Upper lobe of left lung (tissue), 6 donors: ENCODE data around the gene PCGF1. TPM values are rescaled to one million over a fixed set of nuclear protein-coding genes. Genes with fewer than 3 reads are reported as not detected.

Source experiments
- ATAC-seq, 2 donors: fragments of 200-7000 bp; cut with Tn5 transposase; one replicate each; pipeline ENCODE4 v1.9.1; 2022; ENCODE audit warnings: mild to moderate bottlenecking in 2 of 2, moderate library complexity in 2 of 2; ENCODE audit not compliant: low FRiP score in 2 of 2
- DNase-seq, 2 donors: peaks; one replicate each; pipeline ENCODE4 v3.0.0-alpha.2; 2019 to 2020
- H3K27ac ChIP-seq, 4 donors: fragments of 200-600 bp; sonication (generic); one replicate each; pipeline ENCODE4 v1.5.1; 2016 to 2019
- H3K27me3 ChIP-seq, 4 donors: fragments of 200-600 bp; sonication (generic); one replicate each; pipeline ENCODE4 v1.5.1; 2017 to 2019
- H3K36me3 ChIP-seq, 4 donors: fragments of 200-600 bp; sonication (generic); one replicate each; pipeline ENCODE4 v1.5.1; 2016 to 2019
- H3K4me1 ChIP-seq, 4 donors: fragments of 200-600 bp; sonication (generic); one replicate each; pipeline ENCODE4 v1.5.1; 2018 to 2019
- H3K4me3 ChIP-seq, 4 donors: fragments of 200-600 bp; sonication (generic); one replicate each; pipeline ENCODE4 v1.5.1; 2017 to 2019; ENCODE audit warnings: mild to moderate bottlenecking in 2 of 4, moderate library complexity in 1 of 4
- H3K9me3 ChIP-seq, 4 donors: fragments of 200-600 bp; sonication (generic); one replicate each; pipeline ENCODE4 v1.5.1; 2018 to 2019
- CTCF ChIP-seq, 6 experiments: fragments of 450-650 bp in 4 of 6; fragments of 200-600 bp in 2 of 6; sonication (generic) in 2 of 6; IDR thresholded peaks; one replicate each; pipeline ENCODE4 v1.5.1; 2016 to 2019; ENCODE audit warnings: antibody characterized with exemption in 6 of 6
- EP300 ChIP-seq, 4 donors: sonication (generic); formaldehyde crosslinking; IDR thresholded peaks; one replicate each; pipeline ENCODE4 v1.5.1; 2017; ENCODE audit warnings: antibody characterized with exemption in 4 of 4, control low read depth in 2 of 4
- POLR2A ChIP-seq, 4 donors: fragments of 450-650 bp; IDR thresholded peaks; one replicate each; pipeline ENCODE4 v1.5.1; 2016 to 2017; ENCODE audit warnings: antibody characterized with exemption in 4 of 4, mild to moderate bottlenecking in 2 of 4
- POLR2AphosphoS5 ChIP-seq, 2 donors: sonication (generic); formaldehyde crosslinking; IDR thresholded peaks; one replicate each; pipeline ENCODE4 v1.5.1; 2017; ENCODE audit warnings: antibody characterized with exemption in 2 of 2
- WGBS, 2 donors: methylation state at CpG; one replicate each; pipeline ENCODE4 v1.1.5; 2017 to 2018; 5-methylcytosine and 5-hydroxymethylcytosine counted together
- total RNA-seq, 6 donors: library from RNA; depleted of rRNA in 4 of 6; stranded (reverse); fragments of >200 nt in 4 of 6; gene quantifications; one replicate each; pipeline versions ENCODE4 v1.1.0 to v1.2.1, GENCODE V29; 2016 to 2021
- donor health status: DM: no; HTN: no; CAD: no; lungs with moderate emphysema.
- donor health status: DM: no; HTN: yes; CAD: no; lungs with severe emphysema.

Gene PCGF1
- total RNA-seq, 6 donors from 2014 or later, result 15.4 to 43.2 (median 34.6) TPM

GRCh38 chr2:74512744-74513604, 5.5 kb upstream of the PCGF1 start:
- peak in 1 of 2 donors; percentile 73 for DNase-seq
- no peak for TF ChIP-seq EP300 (IDR thresholded peaks at IDR 0.05)
- TF ChIP-seq POLR2A (IDR thresholded peaks at IDR 0.05), result no peak
- no peak for TF ChIP-seq CTCF (IDR thresholded peaks at IDR 0.05)
- no peak for TF ChIP-seq POLR2AphosphoS5 (IDR thresholded peaks at IDR 0.05)
- 4 to 23% methylated on average over 8 to 9 of the region's 36 CpGs for WGBS, 2 donors
- ATAC-seq, result no peak
- no peak overlapping the region for H3K27ac ChIP-seq
- peaks cover 30 to 35% (median 33%) of the 10 kb centered on the region in 4 donors for H3K4me1 ChIP-seq
- no peak overlapping the region for H3K4me3 ChIP-seq
- H3K36me3 ChIP-seq, result no peaks in the 10 kb centered on the region
- no peaks in the 10 kb centered on the region for H3K9me3 ChIP-seq
- H3K27me3 ChIP-seq, result peaks cover 6 to 62% (median 44%) of the 10 kb centered on the region in 4 donors

GRCh38 chr2:74511104-74511989, 3.9 kb upstream of the PCGF1 start:
- peaks cover 6 to 50% (median 40%) of the 10 kb centered on the region in 4 donors for H3K27me3 ChIP-seq
- 28 to 42% methylated on average over 11 of the region's 11 CpGs for WGBS, 2 donors
- H3K9me3 ChIP-seq, result no peaks in the 10 kb centered on the region
- TF ChIP-seq CTCF (IDR thresholded peaks at IDR 0.05) (no peak), POLR2A (IDR thresholded peaks at IDR 0.05) (no peak), EP300 (IDR thresholded peaks at IDR 0.05) (no peak), POLR2AphosphoS5 (IDR thresholded peaks at IDR 0.05) (no peak)
- DNase-seq (no peak), ATAC-seq (no peak)
- no peaks in the 10 kb centered on the region for H3K36me3 ChIP-seq
- no peak overlapping the region for H3K4me3 ChIP-seq
- H3K27ac ChIP-seq, result no peak overlapping the region
- peaks cover 35 to 43% (median 39%) of the 10 kb centered on the region in 4 donors for H3K4me1 ChIP-seq

- Histone ChIP-seq H3K4me1 (peaks cover 35 to 43% (median 39%) of the 10 kb centered on the region in 4 donors), H3K9me3 (no peaks in the 10 kb centered on the region), H3K27ac (no peak overlapping the region), H3K36me3 (peaks cover 0 to 10% (median under 1%) of the 10 kb centered on the region in 4 donors), H3K27me3 (peaks cover 6 to 40% (median 30%) of the 10 kb centered on the region in 4 donors), H3K4me3 (no peak overlapping the region)
- ATAC-seq (no peak), DNase-seq (no peak)
- no peak for TF ChIP-seq CTCF (IDR thresholded peaks at IDR 0.05)
- no peak for TF ChIP-seq POLR2A (IDR thresholded peaks at IDR 0.05)
- no peak for TF ChIP-seq EP300 (IDR thresholded peaks at IDR 0.05)
- TF ChIP-seq POLR2AphosphoS5 (IDR thresholded peaks at IDR 0.05), result no peak
- WGBS, 2 donors, result 71 to 88% methylated on average over 4 of the region's 4 CpGs
These were observed 2.8 kb upstream of the PCGF1 start for GRCh38 chr2:74510272-74510671.

GRCh38 chr2:74507926-74508520, 528 bp upstream of the PCGF1 start:
- DNase-seq (peak; percentile 40 to 82), ATAC-seq (peak in 1 of 2 donors; percentile 27)
- peak overlapping the region; percentile 44 to 82 (median 56) for H3K4me3 ChIP-seq
- H3K27me3 ChIP-seq, result peaks cover 0 to 17% (median 7%) of the 10 kb centered on the region in 4 donors
- H3K9me3 ChIP-seq, result no peaks in the 10 kb centered on the region
- H3K4me1 ChIP-seq, result peaks cover 33 to 49% (median 39%) of the 10 kb centered on the region in 4 donors
- peak overlapping the region; percentile 96 to 100 (median 98) for H3K27ac ChIP-seq
- 19 to 27% methylated on average over 15 to 36 of the region's 38 CpGs for WGBS, 2 donors
- TF ChIP-seq CTCF (IDR thresholded peaks at IDR 0.05), result no peak
- H3K36me3 ChIP-seq, result peaks cover 0 to 22% (median 6%) of the 10 kb centered on the region in 4 donors
